ENCODE data around the gene C8A. TPM values are rescaled to one million over a fixed set of nuclear protein-coding genes. Genes with fewer than 3 reads are reported as not detected.

The C8A gene
- total RNA-seq, 4 donors from 2014 or later: not detected

GRCh38 chr1:56920591-56921001, 66.0 kb downstream of the C8A start:
- no peaks in the 10 kb centered on the region for H3K9me3 ChIP-seq
- no peak overlapping the region for H3K4me3 ChIP-seq
- H3K27me3 ChIP-seq: no peaks in the 10 kb centered on the region
- WGBS, 2 donors: 67 to 78% methylated on average over 2 of the region's 2 CpGs
- no peak overlapping the region for H3K27ac ChIP-seq
- H3K4me1 ChIP-seq: no peaks in the 10 kb centered on the region
- no peak for DNase-seq (ENCODE audit: low spot score in 2 of 2)
- TF ChIP-seq POLR2A (IDR thresholded peaks at IDR 0.05) (no peak), CTCF (IDR thresholded peaks at IDR 0.05) (no peak), EP300 (IDR thresholded peaks at IDR 0.05) (no peak)
- no peaks in the 10 kb centered on the region for H3K36me3 ChIP-seq

GRCh38 chr1:56921479-56921878, 66.9 kb downstream of the C8A start:
- H3K4me3 ChIP-seq: no peak overlapping the region
- 28 to 35% methylated on average over 1 of the region's 1 CpG for WGBS, 2 donors
- H3K9me3 ChIP-seq: no peaks in the 10 kb centered on the region
- no peaks in the 10 kb centered on the region for H3K4me1 ChIP-seq
- no peak overlapping the region for H3K27ac ChIP-seq
- TF ChIP-seq CTCF (IDR thresholded peaks at IDR 0.05) (no peak), EP300 (IDR thresholded peaks at IDR 0.05) (no peak), POLR2A (IDR thresholded peaks at IDR 0.05) (no peak)
- no peaks in the 10 kb centered on the region for H3K27me3 ChIP-seq
- no peaks in the 10 kb centered on the region for H3K36me3 ChIP-seq
- DNase-seq (ENCODE audit: low spot score in 2 of 2): no peak

DNA sequence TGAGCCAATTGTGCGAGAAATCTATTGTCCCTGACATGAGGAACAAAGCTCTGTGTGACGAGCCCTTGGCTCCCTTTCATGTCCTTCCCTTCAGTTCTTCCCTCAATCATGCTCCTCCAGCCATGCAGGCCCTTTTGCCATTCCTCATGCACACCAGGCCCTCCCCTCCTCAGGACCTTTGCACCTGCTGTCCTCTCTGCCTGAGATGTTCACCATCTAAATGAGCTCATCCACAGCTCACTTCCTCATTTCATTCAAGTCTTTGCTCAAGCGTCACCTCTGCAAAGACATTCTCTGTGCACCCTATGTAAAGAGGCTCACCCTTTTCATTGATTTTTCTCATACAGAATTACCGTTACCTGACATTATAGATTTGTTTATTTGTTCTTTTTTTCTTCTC, 67.5 kb downstream of the C8A start:
- Histone ChIP-seq H3K27ac (no peak overlapping the region), H3K4me1 (no peaks in the 10 kb centered on the region), H3K27me3 (no peaks in the 10 kb centered on the region), H3K4me3 (no peak overlapping the region), H3K9me3 (no peaks in the 10 kb centered on the region), H3K36me3 (no peaks in the 10 kb centered on the region)
- no peak for DNase-seq (ENCODE audit: low spot score in 2 of 2)
- 80 to 88% methylated on average over 4 of the region's 4 CpGs for WGBS, 2 donors
- TF ChIP-seq CTCF (IDR thresholded peaks at IDR 0.05) (no peak), EP300 (IDR thresholded peaks at IDR 0.05) (no peak), POLR2A (IDR thresholded peaks at IDR 0.05) (no peak)

GRCh38 chr1:56922507-56922906, 67.9 kb downstream of the C8A start:
- 84 to 85% methylated on average over 1 of the region's 1 CpG for WGBS, 2 donors
- no peaks in the 10 kb centered on the region for H3K36me3 ChIP-seq
- TF ChIP-seq CTCF (IDR thresholded peaks at IDR 0.05): no peak
- no peak for TF ChIP-seq POLR2A (IDR thresholded peaks at IDR 0.05)
- TF ChIP-seq EP300 (IDR thresholded peaks at IDR 0.05): no peak
- H3K9me3 ChIP-seq: no peaks in the 10 kb centered on the region
- H3K4me1 ChIP-seq: no peaks in the 10 kb centered on the region
- H3K4me3 ChIP-seq: no peak overlapping the region
- H3K27ac ChIP-seq: no peak overlapping the region
- no peak for DNase-seq (ENCODE audit: low spot score in 2 of 2)
- no peaks in the 10 kb centered on the region for H3K27me3 ChIP-seq

DNA sequence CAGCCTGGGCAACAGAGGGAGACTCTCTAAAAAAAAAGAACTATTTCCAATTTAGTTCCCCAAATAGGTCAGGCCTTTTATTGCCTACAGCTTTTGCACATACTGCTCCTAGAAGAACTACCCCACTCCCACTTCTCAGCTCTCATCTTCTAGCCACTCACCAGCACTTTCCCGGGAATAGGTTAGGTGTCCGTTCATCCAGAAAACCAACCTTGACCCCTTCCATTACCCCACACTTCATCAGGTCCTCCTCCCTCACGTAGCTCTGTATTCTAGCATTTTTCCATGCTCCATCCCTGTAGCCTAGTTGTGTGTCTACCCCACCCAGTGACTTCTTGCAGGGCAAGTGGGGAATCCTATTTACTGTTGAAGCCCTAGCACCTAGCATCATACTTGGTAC, 68.6 kb downstream of the C8A start:
- 60 to 88% methylated on average over 3 of the region's 3 CpGs for WGBS, 2 donors
- Histone ChIP-seq H3K36me3 (no peaks in the 10 kb centered on the region), H3K4me1 (no peaks in the 10 kb centered on the region), H3K27me3 (no peaks in the 10 kb centered on the region), H3K9me3 (no peaks in the 10 kb centered on the region), H3K27ac (no peak overlapping the region), H3K4me3 (no peak overlapping the region)
- TF ChIP-seq EP300 (IDR thresholded peaks at IDR 0.05) (no peak), POLR2A (IDR thresholded peaks at IDR 0.05) (no peak), CTCF (IDR thresholded peaks at IDR 0.05) (no peak)
- no peak for DNase-seq (ENCODE audit: low spot score in 2 of 2)
